Renal pelvis (tissue), 4 donors: ENCODE results near the gene PAFAH1B2. TPM values are rescaled to one million over a fixed set of nuclear protein-coding genes. Genes with fewer than 3 reads are reported as not detected.
"Not testable (repeated sequence)": the region's sequence is repeated elsewhere in the genome, so short reads cannot be mapped to it uniquely, and the experiment has no call there.

ENCODE experiments used
- DNase-seq: peaks from one replicate; pipeline ENCODE4 v3.0.0-alpha.2; 2013
- polyA plus RNA-seq, 3 donors: library from polyadenylated mRNA; unstranded; fragments of 120-200 nt; gene quantifications; one replicate each; pipeline ENCODE4 v1.2.1, GENCODE V29; 2013; ENCODE audit not compliant: insufficient read length in 3 of 3

Gene PAFAH1B2
- polyA plus RNA-seq, 3 donors = 64.9 to 81.7 (median 74.5) TPM

DNA sequence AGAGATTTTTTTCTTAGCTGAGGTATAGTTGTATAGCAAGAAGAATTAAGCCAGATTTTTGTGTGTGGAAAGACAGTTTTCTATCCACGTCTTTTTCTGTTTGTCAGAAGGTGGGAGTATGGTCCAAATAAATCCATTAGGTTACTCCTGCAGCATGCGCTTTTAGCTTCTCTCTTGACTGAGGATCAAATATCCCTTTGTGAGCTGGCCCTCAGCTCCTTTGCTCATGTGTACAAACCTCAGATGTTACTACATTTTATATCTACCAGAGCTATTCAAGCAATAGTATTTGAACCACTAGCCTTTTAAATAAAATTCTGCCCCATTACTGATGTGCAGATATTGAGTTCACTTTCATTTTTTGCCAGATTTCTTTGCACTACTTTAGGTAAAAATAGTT lies 25.6 kb downstream of the PAFAH1B2 start:
- no peak for DNase-seq

DNA sequence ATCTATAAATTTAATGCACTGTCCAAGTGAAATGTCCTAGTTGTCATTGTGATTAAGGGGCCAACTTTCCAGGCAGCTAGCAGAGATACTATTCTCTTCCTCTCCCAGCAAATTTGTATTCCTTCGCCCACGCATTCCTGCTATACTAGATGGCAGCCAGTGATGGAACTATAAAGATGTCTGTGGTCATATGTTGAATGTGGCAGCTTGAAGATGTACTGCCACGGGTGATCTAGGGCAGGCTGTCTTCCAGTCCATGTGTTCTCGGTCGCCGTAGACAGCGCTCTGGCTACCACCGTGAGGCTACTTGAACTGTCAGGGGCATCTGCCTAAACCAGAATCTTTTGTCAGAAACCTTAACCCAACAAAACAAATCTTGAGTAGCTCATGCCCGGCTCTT lies 26.1 kb downstream of the PAFAH1B2 start:
- peak; percentile 86 for DNase-seq

GRCh38 chr11:117171007-117171403 lies 26.9 kb downstream of the PAFAH1B2 start:
- DNase-seq = no peak

DNA sequence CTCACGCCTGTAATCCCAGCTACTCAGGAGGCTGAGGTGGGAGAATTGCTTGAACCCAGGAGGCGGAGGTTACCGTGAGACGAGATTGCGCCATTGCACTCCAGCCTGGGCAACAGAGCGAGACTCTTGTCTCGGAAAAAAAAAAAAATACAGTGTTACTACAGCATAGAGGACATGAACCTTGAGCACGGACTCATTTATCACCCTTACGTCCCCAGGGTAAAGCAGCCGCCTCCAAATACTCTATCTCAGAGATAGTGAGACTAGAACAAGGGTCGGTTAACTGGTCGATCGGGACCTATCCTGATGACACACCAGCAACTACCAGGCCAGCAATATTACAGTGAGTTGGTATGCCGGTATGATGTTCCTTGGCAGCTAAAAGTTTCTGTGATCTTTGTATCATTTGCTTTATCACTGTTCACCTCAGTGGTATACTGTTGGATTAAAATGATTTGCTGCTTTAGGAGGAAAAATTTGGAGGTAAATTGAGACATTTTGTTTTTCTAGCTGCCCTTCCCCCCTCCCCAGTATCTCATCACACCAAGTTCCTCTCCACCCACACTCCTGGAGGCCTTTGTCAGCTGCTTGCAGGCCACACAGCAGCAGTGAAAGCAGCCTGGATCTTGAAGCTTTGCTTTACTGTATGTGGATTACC lies 27.4 kb downstream of the PAFAH1B2 start:
- DNase-seq = no peak

DNA sequence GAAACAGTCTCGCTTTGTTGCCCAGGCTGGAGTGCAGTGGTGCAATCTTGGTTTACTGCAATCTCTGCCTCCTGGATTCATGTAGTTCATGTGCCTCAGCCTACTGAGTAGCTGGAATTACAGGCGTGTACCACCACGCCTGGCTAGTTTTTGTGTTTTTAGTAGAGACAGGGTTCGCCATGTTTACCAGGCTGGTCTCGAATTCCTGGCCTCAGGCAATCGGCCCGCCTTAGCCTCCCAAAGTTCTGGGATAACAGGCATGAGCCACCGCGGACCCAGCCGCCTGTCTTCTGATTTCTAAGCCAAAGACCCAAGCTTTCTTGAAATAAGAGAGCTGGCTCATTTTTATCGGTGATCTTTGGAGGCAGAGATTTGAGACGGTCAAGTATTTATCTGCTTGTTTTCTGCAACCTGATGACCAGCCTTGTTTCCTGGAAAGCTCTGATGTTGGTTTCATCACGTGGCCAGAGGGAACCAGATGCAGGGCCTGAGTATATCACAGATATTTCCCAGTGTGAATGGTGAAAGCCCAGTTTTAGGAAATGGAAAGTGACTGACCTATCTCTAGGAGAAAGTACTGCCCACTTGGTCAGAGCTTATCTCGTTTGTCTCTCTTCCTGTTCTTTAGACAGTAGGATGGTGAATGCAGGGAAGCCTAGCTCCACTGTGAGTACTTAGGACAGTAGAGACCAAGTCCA lies 28.8 kb downstream of the PAFAH1B2 start:
- peak; percentile 52 for DNase-seq

GRCh38 chr11:117175104-117175503 lies 31.0 kb downstream of the PAFAH1B2 start:
- DNase-seq = no peak

DNA sequence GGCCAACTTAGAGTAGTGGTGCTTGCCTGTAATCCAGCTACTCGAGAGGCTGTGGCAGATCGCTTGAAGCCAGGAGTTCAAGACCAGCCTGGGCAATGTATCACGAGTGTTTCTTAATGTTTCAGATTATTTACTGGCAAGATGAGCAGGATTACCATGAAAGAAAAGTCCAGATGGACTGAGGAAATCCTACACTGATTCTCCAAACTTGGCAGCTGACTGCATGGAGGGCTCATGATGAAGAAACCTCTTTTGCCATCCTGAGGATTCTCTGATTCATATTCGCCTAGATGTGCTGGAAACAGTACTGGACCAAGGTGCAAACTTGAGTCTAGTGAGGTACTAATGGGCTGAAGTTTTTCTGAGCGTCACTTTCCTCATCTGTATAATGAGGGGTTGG lies 31.7 kb downstream of the PAFAH1B2 start:
- DNase-seq = no peak

GRCh38 chr11:117176186-117176585 lies 32.1 kb downstream of the PAFAH1B2 start:
- no peak for DNase-seq

DNA sequence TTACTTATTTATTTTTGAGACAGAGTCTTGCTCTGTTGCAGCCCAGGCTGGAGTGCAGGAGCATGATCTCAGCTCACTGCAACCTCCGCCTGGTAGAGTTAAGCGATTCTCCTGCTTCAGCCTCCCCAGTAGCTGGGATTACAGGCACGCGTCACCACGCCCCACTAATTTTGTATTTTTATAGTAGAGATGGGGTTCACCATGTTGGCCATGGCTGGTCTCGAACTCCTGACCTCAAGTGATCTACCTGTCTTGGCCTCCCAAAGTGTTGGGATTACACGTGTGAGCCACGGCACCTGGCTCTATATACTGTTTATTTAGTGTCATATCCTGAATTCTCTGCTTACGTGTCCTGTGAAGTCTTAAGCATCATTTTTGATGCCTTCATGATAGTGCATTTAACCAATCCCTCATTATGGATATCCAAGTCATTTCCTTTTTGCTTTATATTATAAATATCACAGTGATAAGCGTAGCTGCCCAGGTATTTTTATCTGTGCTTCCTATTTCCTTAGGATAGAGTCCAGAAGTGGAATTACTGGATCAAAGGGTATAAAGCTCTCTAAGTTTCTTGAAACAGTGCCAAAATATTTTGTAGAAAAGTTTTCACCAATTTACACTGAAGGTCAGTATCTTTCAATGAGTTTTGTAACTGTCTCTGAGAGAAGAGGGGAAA lies 33.6 kb downstream of the PAFAH1B2 start:
- DNase-seq = no peak

- DNase-seq = peak; percentile 96
These were observed 34.3 kb downstream of the PAFAH1B2 start, which contains the start of gene SIDT2 for GRCh38 chr11:117178210-117179034. Gene SIDT2, plus strand, starts transcription at chr11:117178743. Its CDS starts 521 bp downstream, at chr11:117179264.

GRCh38 chr11:117179048-117179999 lies 35.2 kb downstream of the PAFAH1B2 start:
- no peak for DNase-seq

DNA sequence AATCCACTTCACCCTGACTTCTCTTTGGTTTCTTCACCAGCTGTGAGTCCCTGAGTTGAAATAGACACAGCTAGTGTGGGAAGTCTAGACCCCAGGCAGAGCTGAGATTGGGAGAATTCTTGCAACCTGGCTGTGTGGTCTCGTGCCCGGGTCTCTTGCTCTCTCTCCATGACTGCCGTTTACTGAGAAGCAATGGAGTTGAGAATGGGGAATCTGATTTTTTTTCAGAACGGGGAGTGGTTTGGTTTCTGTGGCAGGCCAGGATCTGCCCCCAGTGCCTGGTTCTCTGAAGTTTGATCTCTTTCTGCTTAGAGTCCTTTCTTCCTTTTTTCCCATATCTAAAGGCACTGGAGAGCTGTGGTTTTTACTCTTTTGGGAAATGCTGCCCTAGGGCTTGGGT lies 35.9 kb downstream of the PAFAH1B2 start:
- DNase-seq = no peak

DNA sequence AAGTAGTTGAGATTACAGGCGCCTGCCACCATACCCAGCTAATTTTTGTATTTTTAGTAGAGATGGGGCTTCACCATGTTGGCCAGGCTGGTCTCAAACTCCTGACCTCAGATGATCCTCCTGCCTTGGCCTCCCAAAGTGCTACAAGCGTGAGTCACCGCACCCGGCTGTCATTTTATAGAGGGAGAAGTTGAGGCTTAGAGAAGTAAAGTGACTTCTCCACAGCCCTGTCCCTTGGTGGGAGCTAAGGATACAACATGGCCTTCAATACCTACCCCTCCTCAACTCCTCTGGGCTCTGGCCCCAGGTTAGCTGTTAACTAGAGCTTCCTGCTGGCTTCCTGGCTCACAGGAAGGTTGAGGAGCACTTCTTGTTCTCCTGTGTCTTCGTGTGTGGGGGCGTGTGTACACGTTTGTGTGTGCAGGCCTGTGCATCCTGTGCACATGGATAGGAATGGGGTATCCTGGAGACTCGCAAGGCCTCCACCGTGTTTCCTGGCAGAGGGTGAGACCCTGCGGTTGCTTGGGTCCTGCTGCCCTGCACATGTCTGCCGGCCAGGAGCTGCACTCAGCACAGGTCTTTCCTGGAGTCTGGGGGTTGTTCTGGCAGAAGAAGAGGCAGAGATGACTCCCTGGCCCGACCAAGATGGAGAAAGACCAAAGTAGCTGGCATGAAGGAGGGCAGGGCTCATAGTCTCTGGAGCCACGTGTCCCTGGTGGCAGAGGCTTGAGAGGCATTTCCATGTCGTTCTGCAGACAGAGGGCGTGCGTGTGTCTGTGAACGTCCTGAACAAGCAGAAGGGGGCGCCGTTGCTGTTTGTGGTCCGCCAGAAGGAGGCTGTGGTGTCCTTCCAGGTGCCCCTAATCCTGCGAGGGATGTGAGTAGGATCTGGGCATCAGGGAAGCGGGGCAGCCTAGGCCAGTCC lies 36.8 kb downstream of the PAFAH1B2 start:
- no peak for DNase-seq

- DNase-seq = no peak
These were observed 37.8 kb downstream of the PAFAH1B2 start for GRCh38 chr11:117181586-117182550.

GRCh38 chr11:117182551-117182935 lies 38.5 kb downstream of the PAFAH1B2 start:
- DNase-seq = no peak

DNA sequence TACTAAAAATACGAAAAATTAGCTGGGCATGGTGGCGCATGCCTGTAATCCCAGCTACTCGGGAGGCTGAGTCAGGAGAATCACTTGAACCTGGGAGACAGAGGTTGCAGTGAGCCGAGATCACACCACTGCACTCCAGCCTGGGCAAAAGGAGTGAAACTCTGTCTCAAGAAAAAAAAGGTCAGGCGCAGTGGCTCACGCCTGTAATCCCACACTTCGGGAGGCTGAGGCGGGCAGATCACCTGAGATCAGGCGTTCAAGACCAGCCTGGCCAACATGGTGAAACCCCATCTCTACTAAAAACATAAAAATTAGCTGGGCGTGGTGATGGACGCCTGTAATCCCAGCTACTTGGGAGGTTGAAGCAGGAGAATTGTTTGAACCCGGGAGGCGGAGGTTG lies 39.1 kb downstream of the PAFAH1B2 start:
- DNase-seq = not testable (repeated sequence)

DNA sequence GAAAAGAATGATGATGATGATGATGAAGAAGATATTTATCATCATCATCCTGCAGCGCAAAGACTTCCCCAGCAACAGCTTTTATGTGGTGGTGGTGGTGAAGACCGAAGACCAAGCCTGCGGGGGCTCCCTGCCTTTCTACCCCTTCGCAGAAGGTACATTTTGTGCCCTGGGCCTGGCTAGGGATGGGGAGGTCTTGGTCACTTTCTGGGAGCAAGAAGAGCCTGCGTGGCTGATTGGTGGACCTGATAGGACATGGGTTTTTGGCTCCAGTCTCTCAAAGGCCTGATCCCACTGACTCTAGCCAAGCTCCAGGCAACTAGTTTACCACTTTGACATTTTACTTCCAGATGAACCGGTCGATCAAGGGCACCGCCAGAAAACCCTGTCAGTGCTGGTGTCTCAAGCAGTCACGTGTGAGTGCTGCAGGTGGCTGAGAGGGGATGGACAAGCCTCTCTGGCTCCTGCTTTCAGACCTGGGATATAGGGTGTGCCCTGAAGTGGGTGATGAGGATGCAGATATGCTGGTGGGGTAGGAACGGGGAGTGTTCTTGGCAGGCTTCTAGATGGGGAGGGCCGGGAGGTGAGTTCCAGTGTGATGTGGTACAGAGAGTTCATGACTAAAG lies 39.8 kb downstream of the PAFAH1B2 start:
- no peak for DNase-seq
